Activated CD4-positive, alpha-beta T cell treated with anti-CD3 and anti-CD28 coated beads for 36 hours (primary cell): Measurements from ENCODE around the gene CFAP20DC. TPM values are rescaled to one million over a fixed set of nuclear protein-coding genes. Genes with fewer than 3 reads are reported as not detected.
"Not testable (repeated sequence)": the region's sequence is repeated elsewhere in the genome, so short reads cannot be mapped to it uniquely, and the experiment has no call there.

Experiments used
- ATAC-seq: fragments of 200-7000 bp; cut with Tn5 transposase; one replicate; pipeline ENCODE4 v1.10.0; 2021; ENCODE audit warnings: mild to moderate bottlenecking, moderate library complexity
- CTCF ChIA-PET: fragments of 350-600 bp; sonication (Branson Sonifier 250); formaldehyde crosslinking; loops from one replicate; lab custom pipeline; 2021; ENCODE audit warnings: antibody characterized with exemption; lab: Charles Lee
- POLR2A ChIA-PET: fragments of 350-600 bp; sonication (Branson Sonifier 250); formaldehyde crosslinking; loops from one replicate; lab custom pipeline; 2021; ENCODE audit warnings: antibody characterized with exemption, inconsistent platforms; lab: Charles Lee
- DNase-seq: peaks from one replicate; pipeline ENCODE4 v3.0.0-alpha.2; 2020
- H3K27ac Mint-ChIP-seq: one replicate; pipeline ENCODE4 v1.8.0; 2021; ENCODE audit warnings: mixed read lengths
- H3K27me3 Mint-ChIP-seq: one replicate; pipeline ENCODE4 v1.8.0; 2021; ENCODE audit warnings: mixed read lengths
- H3K36me3 Mint-ChIP-seq: one replicate; pipeline ENCODE4 v1.8.0; 2021; ENCODE audit warnings: low read depth, mixed read lengths
- H3K4me1 Mint-ChIP-seq: one replicate; pipeline ENCODE4 v1.8.0; 2021; ENCODE audit warnings: mixed read lengths
- H3K4me3 Mint-ChIP-seq: one replicate; pipeline ENCODE4 v1.8.0; 2021; ENCODE audit warnings: mild to moderate bottlenecking, moderate library complexity, mixed read lengths
- H3K9me3 Mint-ChIP-seq: one replicate; pipeline ENCODE4 v1.8.0; 2021; ENCODE audit warnings: low read depth, mixed read lengths
- intact Hi-C, 2 experiments: fragments of 100-400 bp; cut with DNase I in 1 of 2; cut with micrococcal nuclease in 1 of 2; formaldehyde crosslinking; loops; one replicate each; pipeline versions ENCODE4 v1.14.2 to v1.15.1; 2022 to 2024; cut with DNase I, micrococcal nuclease
- total RNA-seq, 2 experiments: library from RNA; stranded (reverse); gene quantifications; one replicate each; pipeline ENCODE4 v1.2.3, GENCODE V29; 2021

The CFAP20DC gene
- 1 to 10 TPM; 2.7 to 3.5 TPM for total RNA-seq

GRCh38 chr3:59049671-59050331 is at the start of gene CFAP20DC:
Gene CFAP20DC, minus strand, starts transcription at chr3:59050025. Its CDS starts 394 bp downstream, at chr3:59049631.
- peak; percentile 97 for DNase-seq
- no peaks in the 10 kb centered on the region for H3K9me3 Mint-ChIP-seq
- H3K27me3 Mint-ChIP-seq: peaks cover 2% of the 10 kb centered on the region
- peak within 1 kb of the TSS; percentile 65 for H3K27ac Mint-ChIP-seq
- CTCF ChIA-PET: no interaction called here
- peak; percentile 99 for ATAC-seq
- peak within 1 kb of the TSS; percentile 66 for H3K4me3 Mint-ChIP-seq
- no peaks in the 10 kb centered on the region for H3K36me3 Mint-ChIP-seq
- H3K4me1 Mint-ChIP-seq: peaks cover 9% of the 10 kb centered on the region
- POLR2A ChIA-PET: no interaction called here
- intact Hi-C loops: loop anchor here (1.0 to 5.0 kb wide), 5 partner anchors 178 to 742 kb away; partner anchors contain the start of genes HTD2 (in 1 of the 2) and RPP14 (in 1 of the 2)

DNA sequence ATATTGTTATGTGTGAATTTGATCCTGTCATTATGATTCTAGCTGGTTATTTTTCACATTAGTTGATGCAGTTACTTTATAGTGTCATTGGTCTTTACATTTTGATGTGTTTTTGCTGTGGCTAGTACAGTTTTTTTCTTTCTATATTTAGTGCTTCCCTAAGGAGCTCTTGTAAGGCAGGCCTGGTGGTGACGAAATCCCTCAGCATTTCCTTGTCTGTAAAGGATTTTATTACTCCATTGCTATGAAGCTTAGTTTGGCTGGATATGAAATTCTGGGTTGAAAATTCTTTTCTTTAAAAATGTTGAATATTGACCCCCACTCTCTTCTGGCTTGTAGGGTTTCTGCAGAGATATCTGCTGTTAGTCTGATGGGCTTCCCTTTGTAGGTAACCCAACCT is 48.7 kb upstream of the CFAP20DC start:
- intact Hi-C loops, ATAC-seq, H3K4me3 Mint-ChIP-seq, H3K4me1 Mint-ChIP-seq, H3K36me3 Mint-ChIP-seq, DNase-seq, POLR2A ChIA-PET, H3K9me3 Mint-ChIP-seq, H3K27ac Mint-ChIP-seq: not testable (repeated sequence)
- H3K27me3 Mint-ChIP-seq: peaks cover 18% of the 10 kb centered on the region
- CTCF ChIA-PET: interaction anchor here (0.7 kb wide), 1 partner anchor 17 kb away, joined by 3 read pairs; no protein-coding TSS in a partner anchor

DNA sequence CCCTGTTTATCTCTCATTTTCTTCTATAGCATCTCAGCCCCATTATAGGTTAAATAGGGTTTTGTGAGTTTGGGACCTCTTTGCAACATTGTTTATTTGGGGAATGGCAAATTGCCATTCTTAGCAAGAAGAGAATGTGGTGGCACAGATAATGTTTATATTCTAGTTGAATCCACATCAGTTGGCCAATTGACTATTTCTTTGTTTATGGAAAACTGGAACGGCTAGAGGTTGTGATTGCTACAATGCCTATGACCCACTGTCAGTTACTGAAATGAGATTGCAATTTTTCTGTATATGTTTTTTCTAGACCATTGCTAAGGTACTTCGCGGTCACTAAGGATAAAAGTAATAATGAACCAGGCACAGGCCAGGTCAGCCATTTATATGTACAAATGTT is 44.6 kb upstream of the CFAP20DC start:
- no peak overlapping the region for H3K4me3 Mint-ChIP-seq
- POLR2A ChIA-PET: no interaction called here

DNA sequence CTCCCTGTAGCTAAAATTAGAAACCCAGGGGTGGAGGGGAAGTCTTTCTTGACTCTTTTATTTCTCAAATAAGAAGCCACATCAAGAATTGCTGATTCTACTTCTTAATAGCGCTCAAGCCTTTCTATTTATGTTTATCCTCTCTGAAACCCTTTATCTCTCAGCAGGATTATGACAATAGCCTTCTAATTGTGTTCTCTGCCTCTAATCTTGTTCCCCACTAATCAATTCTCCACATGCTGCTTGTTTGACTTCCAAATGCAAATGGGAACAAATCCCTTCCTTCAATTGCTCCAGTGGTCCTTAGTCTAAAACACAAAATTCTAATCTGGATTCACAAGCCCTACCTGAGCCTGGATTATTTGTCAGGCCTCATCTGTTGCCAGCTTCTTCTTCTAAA is 43.7 kb upstream of the CFAP20DC start:
- no peaks in the 10 kb centered on the region for H3K4me1 Mint-ChIP-seq
- DNase-seq: no peak
- intact Hi-C loops: no loop called here
- no peaks in the 10 kb centered on the region for H3K36me3 Mint-ChIP-seq
- peaks cover 3% of the 10 kb centered on the region for H3K9me3 Mint-ChIP-seq
- no peak overlapping the region for H3K4me3 Mint-ChIP-seq
- POLR2A ChIA-PET: no interaction called here
- CTCF ChIA-PET: no interaction called here
- H3K27me3 Mint-ChIP-seq: peaks cover 3% of the 10 kb centered on the region
- no peak for ATAC-seq
- no peak overlapping the region for H3K27ac Mint-ChIP-seq

More for the DNA sequence above, 44.6 kb upstream of the CFAP20DC start:
- no peak overlapping the region for H3K27ac Mint-ChIP-seq
- CTCF ChIA-PET: no interaction called here
- intact Hi-C loops: no loop called here
- H3K27me3 Mint-ChIP-seq: peaks cover 9% of the 10 kb centered on the region
- no peaks in the 10 kb centered on the region for H3K36me3 Mint-ChIP-seq
- ATAC-seq: no peak
- peaks cover 3% of the 10 kb centered on the region for H3K9me3 Mint-ChIP-seq
- no peak for DNase-seq
- no peaks in the 10 kb centered on the region for H3K4me1 Mint-ChIP-seq

DNA sequence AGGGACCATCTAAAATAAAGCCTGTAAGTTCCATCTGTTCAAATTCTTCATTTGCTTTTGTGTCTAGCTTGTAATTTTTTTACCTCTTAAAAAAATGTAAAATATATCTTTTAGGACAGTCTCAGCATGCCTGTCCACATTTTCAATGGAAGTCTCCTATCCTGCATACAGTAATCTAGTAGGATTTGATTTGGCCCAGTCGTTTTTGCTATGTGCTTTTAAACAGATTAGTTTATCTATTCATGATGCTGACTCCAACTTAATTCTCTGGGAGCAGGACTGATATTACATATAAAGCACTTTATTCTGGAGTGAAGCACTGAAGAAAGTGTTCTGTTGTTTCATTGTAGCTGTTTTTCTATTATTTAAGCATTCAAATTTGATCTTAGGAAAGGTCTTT is 38.9 kb upstream of the CFAP20DC start:
- H3K4me3 Mint-ChIP-seq: no peak overlapping the region
- H3K9me3 Mint-ChIP-seq: no peaks in the 10 kb centered on the region
- no peaks in the 10 kb centered on the region for H3K36me3 Mint-ChIP-seq
- CTCF ChIA-PET: no interaction called here
- POLR2A ChIA-PET: interaction anchor here (0.7 kb wide), 1 partner anchor 11 kb away, joined by 3 read pairs; no protein-coding TSS in a partner anchor
- H3K27ac Mint-ChIP-seq: no peak overlapping the region
- H3K27me3 Mint-ChIP-seq: peaks cover 9% of the 10 kb centered on the region
- H3K4me1 Mint-ChIP-seq: no peaks in the 10 kb centered on the region
- DNase-seq (no peak), ATAC-seq (no peak)
- intact Hi-C loops: no loop called here

- ChIA-PET CTCF (interaction anchor here (0.6 to 1.1 kb wide), 3 partner anchors 17 to 445 kb away, joined by 3 to 4 read pairs (median 3); no protein-coding TSS in a partner anchor), POLR2A (no interaction called here)
- Mint-ChIP-seq H3K9me3 (no peaks in the 10 kb centered on the region), H3K4me3 (no peak overlapping the region), H3K36me3 (no peaks in the 10 kb centered on the region), H3K4me1 (no peaks in the 10 kb centered on the region), H3K27ac (no peak overlapping the region), H3K27me3 (peaks cover 22% of the 10 kb centered on the region)
- DNase-seq (no peak), ATAC-seq (no peak)
- intact Hi-C loops: no loop called here
Measured at GRCh38 chr3:59085976-59086375, 36.2 kb upstream of the CFAP20DC start.

GRCh38 chr3:59084583-59084982 is 34.8 kb upstream of the CFAP20DC start:
- ATAC-seq: no peak
- H3K9me3 Mint-ChIP-seq: no peaks in the 10 kb centered on the region
- peaks cover 27% of the 10 kb centered on the region for H3K27me3 Mint-ChIP-seq
- no peak overlapping the region for H3K27ac Mint-ChIP-seq
- H3K36me3 Mint-ChIP-seq: no peaks in the 10 kb centered on the region
- H3K4me1 Mint-ChIP-seq: no peaks in the 10 kb centered on the region
- CTCF ChIA-PET: no interaction called here
- no peak overlapping the region for H3K4me3 Mint-ChIP-seq
- intact Hi-C loops: no loop called here
- no peak for DNase-seq
- POLR2A ChIA-PET: no interaction called here

DNA sequence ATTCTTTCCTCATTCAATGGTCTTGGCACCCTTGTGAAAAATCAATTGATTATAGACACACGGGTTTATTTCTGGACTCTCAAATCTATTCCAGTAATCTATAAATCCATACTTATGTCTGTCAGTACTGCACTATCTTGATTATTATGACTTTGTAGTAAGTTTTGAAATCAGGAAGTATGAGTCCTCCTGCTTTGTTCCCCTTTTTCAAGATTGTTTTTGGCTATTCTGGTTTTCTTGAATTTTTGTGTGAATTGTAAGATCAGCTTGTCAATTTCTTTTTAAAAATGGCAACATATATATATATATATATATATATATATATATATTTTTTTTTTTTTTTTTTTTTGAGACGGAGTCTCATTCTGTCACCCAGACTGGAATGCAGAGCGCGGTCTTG is 32.3 kb upstream of the CFAP20DC start:
- Mint-ChIP-seq H3K36me3 (no peaks in the 10 kb centered on the region), H3K9me3 (no peaks in the 10 kb centered on the region), H3K4me3 (no peak overlapping the region), H3K27ac (no peak overlapping the region), H3K27me3 (peaks cover 33% of the 10 kb centered on the region), H3K4me1 (no peaks in the 10 kb centered on the region)
- DNase-seq (no peak), ATAC-seq (no peak)
- intact Hi-C loops: no loop called here
- ChIA-PET CTCF (interaction anchor here (0.6 to 0.7 kb wide), 2 partner anchors 29 to 223 kb away, joined by 3 read pairs; no protein-coding TSS in a partner anchor), POLR2A (no interaction called here)

DNA sequence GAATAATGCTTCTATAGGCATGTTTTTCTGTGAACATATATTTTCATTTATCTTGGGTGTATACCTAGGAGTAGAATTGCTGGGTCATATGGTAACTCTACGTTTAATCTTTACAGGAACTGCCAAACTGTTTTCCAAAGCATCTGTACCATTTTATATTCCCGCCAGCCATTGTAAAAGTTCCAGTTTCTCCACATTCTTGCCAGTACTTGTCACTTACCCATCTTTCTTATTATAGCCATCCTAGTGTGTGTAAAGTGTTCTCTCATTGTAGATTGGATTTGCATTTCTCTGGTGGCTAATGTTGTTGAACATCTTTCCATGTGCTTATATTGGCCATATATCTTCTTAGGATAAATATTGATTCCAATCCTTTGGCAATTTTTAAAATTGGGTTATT is 31.2 kb upstream of the CFAP20DC start:
- CTCF ChIA-PET: no interaction called here
- POLR2A ChIA-PET: no interaction called here
- Mint-ChIP-seq H3K4me1 (no peaks in the 10 kb centered on the region), H3K4me3 (no peak overlapping the region), H3K27ac (no peak overlapping the region), H3K27me3 (peaks cover 33% of the 10 kb centered on the region), H3K9me3 (no peaks in the 10 kb centered on the region), H3K36me3 (no peaks in the 10 kb centered on the region)
- intact Hi-C loops: no loop called here
- no peak for ATAC-seq
- DNase-seq: no peak

DNA sequence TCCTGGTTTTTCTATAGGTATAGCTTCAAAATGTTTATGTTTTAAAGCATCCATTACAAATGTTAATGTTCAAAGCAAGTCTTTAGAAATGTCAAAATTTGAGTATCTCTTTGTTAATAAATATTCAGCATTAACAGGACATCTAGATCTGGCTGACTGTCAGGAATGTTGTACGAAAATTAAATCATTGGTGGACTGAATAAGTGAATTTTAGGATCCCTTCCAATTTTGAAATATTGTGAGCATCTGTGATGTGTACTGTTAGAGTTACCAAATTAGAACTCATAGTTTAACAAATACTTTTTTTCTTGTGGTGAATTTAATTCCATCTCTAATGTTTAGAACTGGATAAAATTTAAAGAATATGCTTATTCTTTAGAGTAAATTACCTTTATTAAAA is 30.1 kb upstream of the CFAP20DC start:
- ATAC-seq (no peak), DNase-seq (no peak)
- Mint-ChIP-seq H3K4me3 (no peak overlapping the region), H3K36me3 (no peaks in the 10 kb centered on the region), H3K9me3 (no peaks in the 10 kb centered on the region), H3K27ac (no peak overlapping the region), H3K4me1 (no peaks in the 10 kb centered on the region), H3K27me3 (peaks cover 32% of the 10 kb centered on the region)
- POLR2A ChIA-PET: no interaction called here
- CTCF ChIA-PET: interaction anchor here (0.6 to 0.8 kb wide), 2 partner anchors 47 to 931 kb away, joined by 3 read pairs; no protein-coding TSS in a partner anchor
- intact Hi-C loops: no loop called here

DNA sequence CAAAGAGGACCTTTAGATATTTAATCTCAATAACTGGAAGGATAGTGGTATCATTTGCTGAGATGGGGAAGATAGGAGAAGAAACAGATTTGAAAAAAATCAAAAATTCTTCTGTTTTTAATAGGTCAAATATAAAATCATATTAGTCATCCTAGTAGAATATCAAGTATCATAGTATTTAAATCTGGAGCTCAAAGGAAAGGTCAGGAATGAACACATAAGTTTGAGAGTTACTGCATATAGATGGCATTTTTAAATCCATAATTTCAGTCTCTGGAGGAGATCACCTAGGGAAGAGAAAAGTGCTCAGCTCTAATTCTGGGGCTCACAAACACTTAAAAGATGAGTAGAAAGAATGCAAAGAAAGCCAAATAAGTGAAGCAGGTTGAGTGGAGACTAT is 24.9 kb upstream of the CFAP20DC start:
- no peaks in the 10 kb centered on the region for H3K9me3 Mint-ChIP-seq
- intact Hi-C loops: no loop called here
- ATAC-seq: no peak
- H3K4me1 Mint-ChIP-seq: peaks cover 2% of the 10 kb centered on the region
- ChIA-PET CTCF (no interaction called here), POLR2A (no interaction called here)
- no peak for DNase-seq
- no peak overlapping the region for H3K27ac Mint-ChIP-seq
- H3K36me3 Mint-ChIP-seq: no peaks in the 10 kb centered on the region
- no peak overlapping the region for H3K4me3 Mint-ChIP-seq
- peaks cover 38% of the 10 kb centered on the region for H3K27me3 Mint-ChIP-seq

DNA sequence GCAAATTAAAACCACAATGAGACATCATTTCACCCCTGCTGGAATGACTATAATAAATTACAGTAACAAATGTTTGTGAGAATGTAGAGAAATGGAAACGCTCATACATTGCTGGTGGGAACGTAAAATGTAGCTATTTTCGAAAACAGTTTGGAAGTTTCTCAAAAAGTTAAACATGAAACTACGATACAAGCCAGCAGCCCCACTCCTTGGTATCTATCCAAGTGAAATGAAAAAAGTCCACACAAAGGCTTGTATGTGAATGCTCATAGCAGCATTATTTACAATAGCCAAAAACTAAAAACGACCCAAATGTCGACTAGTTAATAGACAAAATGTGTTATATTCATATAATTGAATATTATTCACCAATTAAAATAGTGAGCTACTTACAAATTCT is 22.9 kb upstream of the CFAP20DC start:
- DNase-seq: no peak
- intact Hi-C loops: no loop called here
- H3K36me3 Mint-ChIP-seq: no peaks in the 10 kb centered on the region
- no peak overlapping the region for H3K4me3 Mint-ChIP-seq
- ATAC-seq: no peak
- H3K4me1 Mint-ChIP-seq: peaks cover 2% of the 10 kb centered on the region
- ChIA-PET CTCF (interaction anchor here (0.6 kb wide), 1 partner anchor 248 kb away, joined by 4 read pairs; no protein-coding TSS in a partner anchor), POLR2A (interaction anchor here (0.7 kb wide), 1 partner anchor 14 kb away, joined by 3 read pairs; no protein-coding TSS in a partner anchor)
- no peak overlapping the region for H3K27ac Mint-ChIP-seq
- H3K27me3 Mint-ChIP-seq: peaks cover 34% of the 10 kb centered on the region
- no peaks in the 10 kb centered on the region for H3K9me3 Mint-ChIP-seq
